Thymus (tissue), 11 donors: ENCODE data around the gene ATP10A. TPM values are rescaled to one million over a fixed set of nuclear protein-coding genes. Genes with fewer than 3 reads are reported as not detected.
"Not testable (repeated sequence)": the region's sequence is repeated elsewhere in the genome, so short reads cannot be mapped to it uniquely, and the experiment has no call there.

Experiments
- DNase-seq, 9 donors: peaks; one replicate each; pipeline ENCODE4 v3.0.0-alpha.2; 2013; ENCODE audit warnings: low spot score in 9 of 9, low read depth in 6 of 9, missing footprints in 1 of 9
- H3K27ac ChIP-seq, 2 donors: one replicate each; pipeline ENCODE4 v1.5.1; 2013; ENCODE audit warnings: control low read depth in 1 of 2, low read depth in 1 of 2, low read length in 1 of 2, mild to moderate bottlenecking in 1 of 2, moderate library complexity in 1 of 2
- H3K27me3 ChIP-seq, 2 donors: one replicate each; pipeline ENCODE4 v1.5.1; 2013; ENCODE audit warnings: low read length in 1 of 2; ENCODE audit not compliant: control insufficient read depth in 2 of 2, insufficient read depth in 1 of 2
- H3K36me3 ChIP-seq, 2 donors: one replicate each; pipeline ENCODE4 v1.5.1; 2013; ENCODE audit warnings: low read length in 1 of 2, mild to moderate bottlenecking in 1 of 2, moderate library complexity in 1 of 2; ENCODE audit not compliant: control insufficient read depth in 2 of 2, insufficient read depth in 2 of 2
- H3K4me1 ChIP-seq, 2 donors: one replicate each; pipeline ENCODE4 v1.5.1; 2013; ENCODE audit warnings: low read length in 2 of 2; ENCODE audit not compliant: control insufficient read depth in 2 of 2, insufficient read depth in 2 of 2
- H3K4me3 ChIP-seq, 2 donors: one replicate each; pipeline ENCODE4 v1.5.1; 2013; ENCODE audit warnings: low read length in 2 of 2, control low read depth in 1 of 2, mild to moderate bottlenecking in 1 of 2
- H3K9me3 ChIP-seq, 2 donors: one replicate each; pipeline ENCODE4 v1.5.1; 2013; ENCODE audit warnings: low read length in 1 of 2, mild to moderate bottlenecking in 1 of 2; ENCODE audit not compliant: control insufficient read depth in 2 of 2, insufficient read depth in 1 of 2
- WGBS: extraction: QIAGEN DNeasy Blood & Tissue Kit; methylation state at CpG from one replicate; pipeline ENCODE4 v1.1.7; 2013; 5-methylcytosine and 5-hydroxymethylcytosine counted together
- polyA plus RNA-seq: library from polyadenylated mRNA; stranded (reverse); fragments of 200-250 nt; gene quantifications from one replicate; pipeline ENCODE4 v1.2.3, GENCODE V29; 2013
- total RNA-seq: library from RNA; stranded (reverse); fragments of 120-200 nt; gene quantifications from one replicate; pipeline ENCODE4 v1.2.4, GENCODE V29; 2013
- donor health status: healthy.

The ATP10A gene
- total and polyA plus RNA-seq, 2 donors: 2.4 to 2.6 TPM

GRCh38 chr15:25778161-25778560, 85.0 kb downstream of the ATP10A start:
- Histone ChIP-seq H3K9me3 (no peaks in the 10 kb centered on the region), H3K36me3 (no peaks in the 10 kb centered on the region), H3K4me3 (no peak overlapping the region), H3K4me1 (peaks cover 0 to 8% of the 10 kb centered on the region in 2 donors), H3K27me3 (no peaks in the 10 kb centered on the region), H3K27ac (no peak overlapping the region)
- DNase-seq: no peak
- WGBS: 64% methylated on average over 1 of the region's 1 CpG

DNA sequence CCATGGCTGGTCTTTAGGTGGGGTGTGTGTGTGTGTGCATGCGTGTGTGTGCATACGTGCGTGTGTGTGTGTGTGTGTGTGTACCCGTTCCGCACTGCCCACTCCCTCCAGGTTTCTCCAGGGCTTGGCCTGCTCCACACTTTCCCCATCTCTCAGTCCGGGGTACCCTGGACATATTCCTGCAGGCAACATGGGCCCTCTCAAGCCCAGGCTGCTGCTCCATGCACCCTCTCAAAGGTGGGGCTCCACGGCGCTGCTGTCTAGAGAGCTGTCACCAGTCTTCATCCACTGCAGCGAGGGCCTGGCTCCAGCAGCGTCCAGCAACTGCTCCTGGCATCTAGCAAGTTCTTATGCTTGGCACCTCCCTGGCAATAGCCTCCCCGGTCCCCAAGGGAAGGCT, 86.1 kb downstream of the ATP10A start:
- no peaks in the 10 kb centered on the region for H3K36me3 ChIP-seq
- no peak overlapping the region for H3K4me3 ChIP-seq
- no peak overlapping the region for H3K27ac ChIP-seq
- 93% methylated on average over 11 of the region's 11 CpGs for WGBS
- H3K27me3 ChIP-seq: no peaks in the 10 kb centered on the region
- no peak for DNase-seq
- H3K4me1 ChIP-seq: peaks cover 0 to 8% of the 10 kb centered on the region in 2 donors
- no peaks in the 10 kb centered on the region for H3K9me3 ChIP-seq

DNA sequence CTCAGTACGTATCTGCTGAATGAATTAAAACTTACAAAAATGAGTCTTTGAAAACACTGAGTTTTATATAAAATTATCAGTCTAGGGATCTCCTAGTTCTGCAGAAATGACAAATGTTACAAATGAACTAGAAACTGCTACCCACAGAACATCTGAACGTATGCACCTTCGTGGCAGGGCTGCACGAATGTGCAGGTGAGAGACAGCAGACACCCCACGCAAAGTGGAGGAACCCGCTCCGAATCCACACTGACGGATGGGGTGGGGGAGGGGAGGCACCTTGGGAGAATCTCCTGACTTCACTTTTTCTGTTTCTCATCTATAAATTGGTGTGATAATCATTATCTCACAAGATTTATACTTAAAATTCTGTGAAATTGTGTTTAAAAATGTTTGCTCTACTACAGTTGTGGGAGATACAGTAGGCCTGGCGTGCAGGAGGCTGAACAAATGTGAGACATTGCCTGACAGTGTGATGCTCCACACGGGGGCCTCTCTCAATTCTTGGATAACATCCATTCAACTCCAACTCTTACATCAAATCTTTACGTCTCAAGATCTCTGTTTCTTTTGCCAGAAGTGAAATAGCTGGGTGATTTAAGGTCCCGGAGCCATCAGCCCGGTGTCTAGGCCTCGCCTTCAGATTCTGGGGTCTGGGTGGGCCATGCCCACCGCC, 86.9 kb downstream of the ATP10A start:
- Histone ChIP-seq H3K4me3 (no peak overlapping the region), H3K27ac (no peak overlapping the region), H3K27me3 (no peaks in the 10 kb centered on the region), H3K4me1 (peaks cover 0 to 8% of the 10 kb centered on the region in 2 donors), H3K36me3 (no peaks in the 10 kb centered on the region), H3K9me3 (no peaks in the 10 kb centered on the region)
- no peak for DNase-seq
- 87% methylated on average over 15 of the region's 15 CpGs for WGBS

- Histone ChIP-seq H3K4me1 (peaks cover 0 to 8% of the 10 kb centered on the region in 2 donors), H3K27ac (no peak overlapping the region)
- DNase-seq: no peak
These were observed 87.7 kb downstream of the ATP10A start for GRCh38 chr15:25775317-25775912.

DNA sequence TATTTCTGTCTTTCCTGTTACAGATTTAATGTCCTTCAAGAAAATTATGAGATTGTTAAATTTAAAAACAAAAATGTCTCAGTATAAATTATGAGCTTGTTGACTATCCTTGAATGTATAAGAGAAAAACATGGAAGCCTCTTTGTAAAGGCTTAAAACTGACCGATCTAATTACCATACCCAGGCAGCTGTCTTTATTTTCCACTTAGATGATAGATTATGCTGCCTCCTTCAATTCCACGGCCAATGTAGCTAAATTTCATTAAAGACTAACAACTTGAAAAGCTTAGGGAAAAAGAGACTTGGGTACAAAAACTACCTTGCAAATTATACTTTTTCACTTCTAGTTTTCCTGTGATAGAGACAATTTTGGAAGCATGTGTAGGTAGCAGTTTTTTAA, 88.3 kb downstream of the ATP10A start:
- H3K4me3 ChIP-seq: no peak overlapping the region
- no peaks in the 10 kb centered on the region for H3K36me3 ChIP-seq
- no peak for DNase-seq
- H3K27me3 ChIP-seq: no peaks in the 10 kb centered on the region
- H3K27ac ChIP-seq: no peak overlapping the region
- WGBS: 96% methylated on average over 2 of the region's 2 CpGs
- H3K9me3 ChIP-seq: no peaks in the 10 kb centered on the region
- peaks cover 0 to 8% of the 10 kb centered on the region in 2 donors for H3K4me1 ChIP-seq

More at GRCh38 chr15:25775317-25775912, 87.7 kb downstream of the ATP10A start:
- WGBS: 92% methylated on average over 13 of the region's 13 CpGs
- no peaks in the 10 kb centered on the region for H3K27me3 ChIP-seq
- H3K9me3 ChIP-seq: no peaks in the 10 kb centered on the region
- no peak overlapping the region for H3K4me3 ChIP-seq
- no peaks in the 10 kb centered on the region for H3K36me3 ChIP-seq

- H3K4me1 ChIP-seq: peaks cover 0 to 2% of the 10 kb centered on the region in 2 donors
- no peaks in the 10 kb centered on the region for H3K9me3 ChIP-seq
- no peaks in the 10 kb centered on the region for H3K27me3 ChIP-seq
- H3K36me3 ChIP-seq: no peaks in the 10 kb centered on the region
- H3K27ac ChIP-seq: no peak overlapping the region
- no peak overlapping the region for H3K4me3 ChIP-seq
- no peak for DNase-seq
- WGBS: 95% methylated on average over 6 of the region's 6 CpGs
These were observed 89.9 kb downstream of the ATP10A start for GRCh38 chr15:25773248-25773647.

DNA sequence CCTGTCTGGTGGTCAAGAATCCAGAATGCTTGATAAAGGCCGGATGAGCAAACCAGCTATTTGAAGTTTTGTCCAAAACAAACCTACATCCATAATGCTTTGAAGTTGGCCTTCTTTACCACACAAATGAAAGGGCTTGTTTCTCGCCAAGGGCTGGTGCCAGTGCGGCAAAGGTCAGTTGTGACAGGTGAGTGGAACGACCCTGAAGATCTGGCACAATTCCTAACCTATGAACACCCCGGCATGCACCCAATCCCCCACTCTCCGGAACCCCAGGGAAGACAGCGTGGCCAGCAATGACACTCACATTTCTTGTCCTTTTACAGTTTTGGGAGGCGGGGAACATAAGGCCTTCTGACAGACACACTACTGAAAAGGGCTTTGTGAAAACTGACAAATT, 90.6 kb downstream of the ATP10A start:
- no peaks in the 10 kb centered on the region for H3K9me3 ChIP-seq
- no peak overlapping the region for H3K4me3 ChIP-seq
- no peak overlapping the region for H3K27ac ChIP-seq
- H3K27me3 ChIP-seq: no peaks in the 10 kb centered on the region
- H3K36me3 ChIP-seq: no peaks in the 10 kb centered on the region
- WGBS: 97% methylated on average over 8 of the region's 8 CpGs
- DNase-seq: no peak
- peaks cover 0 to 2% of the 10 kb centered on the region in 2 donors for H3K4me1 ChIP-seq

GRCh38 chr15:25771736-25772135, 91.4 kb downstream of the ATP10A start:
- H3K4me3 ChIP-seq: not testable (repeated sequence)

GRCh38 chr15:25771338-25771706, 91.8 kb downstream of the ATP10A start:
- H3K4me1 ChIP-seq: peaks cover 0 to 2% of the 10 kb centered on the region in 2 donors
- no peaks in the 10 kb centered on the region for H3K36me3 ChIP-seq
- WGBS: 98% methylated on average over 1 of the region's 1 CpG
- H3K27me3 ChIP-seq: no peaks in the 10 kb centered on the region
- no peak overlapping the region for H3K4me3 ChIP-seq
- H3K9me3 ChIP-seq: no peaks in the 10 kb centered on the region
- no peak for DNase-seq
- H3K27ac ChIP-seq: no peak overlapping the region

More at GRCh38 chr15:25771736-25772135, 91.4 kb downstream of the ATP10A start:
- H3K27ac ChIP-seq, H3K4me1 ChIP-seq, H3K36me3 ChIP-seq, H3K9me3 ChIP-seq, H3K27me3 ChIP-seq, DNase-seq: not testable (repeated sequence)
- WGBS: over 99% methylated on average over 8 of the region's 8 CpGs
